ENCODE measurements around the gene CCT8L2.
"Not testable (repeated sequence)": the region's sequence is repeated elsewhere in the genome, so short reads cannot be mapped to it uniquely, and the experiment has no call there.

Gene CCT8L2

DNA sequence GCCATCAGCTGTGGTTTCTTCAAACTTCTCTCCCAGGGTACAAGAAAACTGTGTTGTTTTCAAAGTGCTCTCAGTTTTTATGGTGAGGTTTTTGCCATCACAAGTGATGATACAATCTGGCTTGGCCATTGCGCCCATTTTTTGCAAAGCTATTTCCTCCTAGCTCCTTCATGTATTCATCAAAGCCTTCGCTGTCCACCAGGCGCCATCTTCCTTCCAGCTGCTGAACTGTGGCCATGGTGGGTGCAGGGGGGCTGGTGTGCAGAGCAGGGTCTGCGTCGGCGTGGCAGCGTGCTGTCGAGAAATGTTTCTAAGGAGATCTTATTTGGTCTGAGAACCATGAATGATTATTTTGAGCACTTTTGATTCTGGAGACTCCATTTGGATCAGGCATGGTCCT lies 2.6 kb upstream of the CCT8L2 start:
- H3K36me3 ChIP-seq (ENCODE audit: control insufficient read depth in 4 of 4, insufficient read depth in 4 of 4, low read length in 3 of 4); H3K4me1 ChIP-seq (ENCODE audit: control extremely low read depth in 1 of 4, control insufficient read depth in 4 of 4, insufficient read depth in 4 of 4, low read length in 3 of 4); H3K27ac ChIP-seq (ENCODE audit: insufficient read depth in 1 of 2, low read depth in 1 of 2, low read length in 2 of 2, poor library complexity in 1 of 2, severe bottlenecking in 2 of 2); H3K9me3 ChIP-seq (ENCODE audit: control extremely low read depth in 1 of 5, control insufficient read depth in 4 of 5, insufficient read depth in 2 of 5, low read depth in 1 of 5, low read length in 4 of 5); H3K27me3 ChIP-seq (replicated peaks in 2 of 5; ENCODE audit: control insufficient read depth in 4 of 5, insufficient read depth in 5 of 5, low read length in 4 of 5); H3K4me3 ChIP-seq (ENCODE audit: control insufficient read depth in 1 of 7, extremely low read depth in 1 of 7, insufficient read depth in 4 of 7, low read depth in 2 of 7, low read length in 6 of 7); POLR2A ChIA-PET; DNase-seq; CTCF ChIA-PET: not testable (repeated sequence)
- WGBS (ENCODE audit: insufficient coverage): 95% methylated on average over 7 of the region's 8 CpGs

DNA sequence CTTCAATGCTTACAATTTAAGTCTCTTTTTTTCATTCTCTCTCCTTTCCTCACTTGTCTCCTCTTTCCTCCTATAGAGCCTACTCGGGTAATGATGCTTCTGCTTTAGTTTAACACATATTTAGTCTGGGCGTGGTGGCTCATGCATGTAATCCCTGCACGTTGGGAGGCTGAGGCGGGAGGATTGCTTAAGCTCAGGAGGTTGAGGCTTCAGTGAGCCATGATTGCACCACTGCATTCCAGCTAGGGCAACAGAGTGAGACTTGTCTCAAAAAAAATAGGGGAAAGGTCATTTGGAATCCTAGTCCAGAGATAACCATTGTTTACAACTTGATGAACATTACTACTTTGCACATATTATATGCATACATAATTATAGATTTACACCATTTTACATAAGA lies 1.4 kb upstream of the CCT8L2 start:
- H3K9me3 ChIP-seq (ENCODE audit: control extremely low read depth in 1 of 5, control insufficient read depth in 4 of 5, insufficient read depth in 2 of 5, low read depth in 1 of 5, low read length in 4 of 5): no peaks in the 10 kb centered on the region
- WGBS (ENCODE audit: insufficient coverage): no CpG with 5 or more reads among the region's 4 CpGs
- ChIA-PET CTCF (no interaction called here), POLR2A (no interaction called here)
- no peak for DNase-seq
- H3K4me3 ChIP-seq (ENCODE audit: control insufficient read depth in 1 of 7, extremely low read depth in 1 of 7, insufficient read depth in 4 of 7, low read depth in 2 of 7, low read length in 6 of 7): no peak overlapping the region
- H3K36me3 ChIP-seq (ENCODE audit: control insufficient read depth in 4 of 4, insufficient read depth in 4 of 4, low read length in 3 of 4): no peaks in the 10 kb centered on the region
- no peaks in the 10 kb centered on the region for H3K27me3 ChIP-seq (replicated peaks in 2 of 5; ENCODE audit: control insufficient read depth in 4 of 5, insufficient read depth in 5 of 5, low read length in 4 of 5)
- no peaks in the 10 kb centered on the region for H3K4me1 ChIP-seq (ENCODE audit: control extremely low read depth in 1 of 4, control insufficient read depth in 4 of 4, insufficient read depth in 4 of 4, low read length in 3 of 4)
- H3K27ac ChIP-seq (ENCODE audit: insufficient read depth in 1 of 2, low read depth in 1 of 2, low read length in 2 of 2, poor library complexity in 1 of 2, severe bottlenecking in 2 of 2): no peak overlapping the region

DNA sequence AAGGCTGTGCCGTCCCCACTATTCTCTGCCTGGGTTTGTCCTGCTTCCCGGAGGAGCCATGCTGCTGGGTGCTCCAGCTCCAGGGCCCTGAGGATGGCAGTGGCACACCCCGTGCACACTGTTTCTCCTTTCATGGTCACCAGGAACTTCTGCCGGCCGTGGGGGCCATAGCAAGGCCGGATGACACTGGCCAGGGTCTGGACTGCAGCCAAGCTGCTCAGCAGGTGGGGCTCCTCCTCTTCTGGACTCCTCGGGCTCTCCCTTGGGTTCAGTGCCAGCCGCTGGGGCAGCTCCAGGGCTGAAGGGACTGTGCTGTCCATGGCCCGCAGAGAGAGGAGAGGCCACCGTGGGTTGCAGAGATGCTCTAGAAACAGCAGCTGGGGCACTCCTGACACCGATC lies 379 bp downstream of the CCT8L2 start:
- H3K4me3 ChIP-seq (ENCODE audit: control insufficient read depth in 1 of 7, extremely low read depth in 1 of 7, insufficient read depth in 4 of 7, low read depth in 2 of 7, low read length in 6 of 7); H3K36me3 ChIP-seq (ENCODE audit: control insufficient read depth in 4 of 4, insufficient read depth in 4 of 4, low read length in 3 of 4); H3K9me3 ChIP-seq (ENCODE audit: control extremely low read depth in 1 of 5, control insufficient read depth in 4 of 5, insufficient read depth in 2 of 5, low read depth in 1 of 5, low read length in 4 of 5); H3K27ac ChIP-seq (ENCODE audit: insufficient read depth in 1 of 2, low read depth in 1 of 2, low read length in 2 of 2, poor library complexity in 1 of 2, severe bottlenecking in 2 of 2); POLR2A ChIA-PET; H3K27me3 ChIP-seq (replicated peaks in 2 of 5; ENCODE audit: control insufficient read depth in 4 of 5, insufficient read depth in 5 of 5, low read length in 4 of 5); H3K4me1 ChIP-seq (ENCODE audit: control extremely low read depth in 1 of 4, control insufficient read depth in 4 of 4, insufficient read depth in 4 of 4, low read length in 3 of 4); CTCF ChIA-PET; DNase-seq: not testable (repeated sequence)
- 91% methylated on average over 8 of the region's 11 CpGs for WGBS (ENCODE audit: insufficient coverage)

DNA sequence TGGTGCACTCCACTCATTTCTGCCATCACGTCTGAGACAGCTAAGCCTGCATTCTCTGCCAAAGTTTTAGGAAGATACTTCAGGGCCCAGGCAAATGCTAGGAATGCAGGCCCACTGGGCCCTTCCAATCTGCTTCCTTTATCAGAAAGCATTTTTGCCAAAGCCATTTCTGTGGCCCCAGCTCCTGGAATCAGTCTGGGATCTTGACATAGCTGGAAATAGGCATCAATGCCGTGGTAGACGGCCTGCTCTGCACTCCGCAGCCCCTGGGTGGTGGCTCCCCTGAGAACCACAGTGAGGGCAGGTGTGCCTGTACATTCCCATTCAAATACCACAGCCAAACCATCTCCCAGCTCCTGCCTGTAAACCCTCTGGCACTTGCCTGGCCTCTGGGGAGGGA lies 1.5 kb downstream of the CCT8L2 start:
- H3K36me3 ChIP-seq (ENCODE audit: control insufficient read depth in 4 of 4, insufficient read depth in 4 of 4, low read length in 3 of 4); H3K27me3 ChIP-seq (replicated peaks in 2 of 5; ENCODE audit: control insufficient read depth in 4 of 5, insufficient read depth in 5 of 5, low read length in 4 of 5); H3K4me3 ChIP-seq (ENCODE audit: control insufficient read depth in 1 of 7, extremely low read depth in 1 of 7, insufficient read depth in 4 of 7, low read depth in 2 of 7, low read length in 6 of 7); H3K27ac ChIP-seq (ENCODE audit: insufficient read depth in 1 of 2, low read depth in 1 of 2, low read length in 2 of 2, poor library complexity in 1 of 2, severe bottlenecking in 2 of 2); H3K4me1 ChIP-seq (ENCODE audit: control extremely low read depth in 1 of 4, control insufficient read depth in 4 of 4, insufficient read depth in 4 of 4, low read length in 3 of 4); H3K9me3 ChIP-seq (ENCODE audit: control extremely low read depth in 1 of 5, control insufficient read depth in 4 of 5, insufficient read depth in 2 of 5, low read depth in 1 of 5, low read length in 4 of 5); POLR2A ChIA-PET; DNase-seq; CTCF ChIA-PET: not testable (repeated sequence)
- WGBS (ENCODE audit: insufficient coverage): 100% methylated on average over 1 of the region's 4 CpGs

DNA sequence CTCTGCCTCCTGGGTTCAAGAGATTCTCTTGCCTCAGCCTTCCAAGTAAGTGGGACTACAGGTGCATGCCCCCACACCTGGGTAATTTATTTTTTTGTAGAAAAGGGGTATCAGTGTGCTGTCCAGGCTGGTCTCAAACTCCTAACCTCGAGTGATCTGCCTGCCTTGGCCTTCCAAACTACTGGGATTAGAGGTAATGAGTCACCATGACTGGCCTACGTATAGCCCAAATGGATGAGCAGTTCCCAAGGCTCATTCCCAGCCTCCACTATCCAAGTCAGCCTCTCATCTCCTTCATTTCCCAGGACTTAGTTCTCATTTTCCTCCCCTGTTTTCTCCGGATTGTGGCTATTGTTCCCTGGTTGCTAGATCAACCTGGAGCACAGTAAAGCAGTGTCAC lies 5.6 kb downstream of the CCT8L2 start:
- DNase-seq: no peak
- Histone ChIP-seq H3K36me3 (ENCODE audit: control insufficient read depth in 4 of 4, insufficient read depth in 4 of 4, low read length in 3 of 4) (no peaks in the 10 kb centered on the region), H3K4me3 (ENCODE audit: control insufficient read depth in 1 of 7, extremely low read depth in 1 of 7, insufficient read depth in 4 of 7, low read depth in 2 of 7, low read length in 6 of 7) (no peak overlapping the region), H3K9me3 (ENCODE audit: control extremely low read depth in 1 of 5, control insufficient read depth in 4 of 5, insufficient read depth in 2 of 5, low read depth in 1 of 5, low read length in 4 of 5) (no peaks in the 10 kb centered on the region), H3K4me1 (ENCODE audit: control extremely low read depth in 1 of 4, control insufficient read depth in 4 of 4, insufficient read depth in 4 of 4, low read length in 3 of 4) (no peaks in the 10 kb centered on the region), H3K27me3 (replicated peaks in 2 of 5; ENCODE audit: control insufficient read depth in 4 of 5, insufficient read depth in 5 of 5, low read length in 4 of 5) (no peaks in the 10 kb centered on the region), H3K27ac (ENCODE audit: insufficient read depth in 1 of 2, low read depth in 1 of 2, low read length in 2 of 2, poor library complexity in 1 of 2, severe bottlenecking in 2 of 2) (no peak overlapping the region)
- CTCF ChIA-PET: no interaction called here
- POLR2A ChIA-PET: no interaction called here
- WGBS (ENCODE audit: insufficient coverage): 92% methylated on average over 3 of the region's 3 CpGs

GRCh38 chr22:16586170-16586569 lies 6.4 kb downstream of the CCT8L2 start:
- ChIA-PET CTCF (no interaction called here), POLR2A (no interaction called here)
- Histone ChIP-seq H3K27ac (ENCODE audit: insufficient read depth in 1 of 2, low read depth in 1 of 2, low read length in 2 of 2, poor library complexity in 1 of 2, severe bottlenecking in 2 of 2) (no peak overlapping the region), H3K9me3 (ENCODE audit: control extremely low read depth in 1 of 5, control insufficient read depth in 4 of 5, insufficient read depth in 2 of 5, low read depth in 1 of 5, low read length in 4 of 5) (no peaks in the 10 kb centered on the region), H3K4me1 (ENCODE audit: control extremely low read depth in 1 of 4, control insufficient read depth in 4 of 4, insufficient read depth in 4 of 4, low read length in 3 of 4) (no peaks in the 10 kb centered on the region), H3K27me3 (replicated peaks in 2 of 5; ENCODE audit: control insufficient read depth in 4 of 5, insufficient read depth in 5 of 5, low read length in 4 of 5) (no peaks in the 10 kb centered on the region), H3K36me3 (ENCODE audit: control insufficient read depth in 4 of 4, insufficient read depth in 4 of 4, low read length in 3 of 4) (no peaks in the 10 kb centered on the region), H3K4me3 (ENCODE audit: control insufficient read depth in 1 of 7, extremely low read depth in 1 of 7, insufficient read depth in 4 of 7, low read depth in 2 of 7, low read length in 6 of 7) (no peak overlapping the region)
- WGBS (ENCODE audit: insufficient coverage): no CpG with 5 or more reads among the region's 2 CpGs
- no peak for DNase-seq

GRCh38 chr22:16580872-16581271 lies 11.7 kb downstream of the CCT8L2 start:
- no CpG with 5 or more reads among the region's 2 CpGs for WGBS (ENCODE audit: insufficient coverage)
- DNase-seq; H3K4me3 ChIP-seq (ENCODE audit: control insufficient read depth in 1 of 7, extremely low read depth in 1 of 7, insufficient read depth in 4 of 7, low read depth in 2 of 7, low read length in 6 of 7); H3K9me3 ChIP-seq (ENCODE audit: control extremely low read depth in 1 of 5, control insufficient read depth in 4 of 5, insufficient read depth in 2 of 5, low read depth in 1 of 5, low read length in 4 of 5); H3K4me1 ChIP-seq (ENCODE audit: control extremely low read depth in 1 of 4, control insufficient read depth in 4 of 4, insufficient read depth in 4 of 4, low read length in 3 of 4); CTCF ChIA-PET; H3K27me3 ChIP-seq (replicated peaks in 2 of 5; ENCODE audit: control insufficient read depth in 4 of 5, insufficient read depth in 5 of 5, low read length in 4 of 5); H3K27ac ChIP-seq (ENCODE audit: insufficient read depth in 1 of 2, low read depth in 1 of 2, low read length in 2 of 2, poor library complexity in 1 of 2, severe bottlenecking in 2 of 2); POLR2A ChIA-PET; H3K36me3 ChIP-seq (ENCODE audit: control insufficient read depth in 4 of 4, insufficient read depth in 4 of 4, low read length in 3 of 4): not testable (repeated sequence)

All from common myeloid progenitor, CD34-positive (primary cell).